GM12891 (cell line): ENCODE data around the gene CCDC57.

ENCODE experiments used
- DNase-seq: peaks from one replicate; pipeline ENCODE4 v3.0.0; 2011; ENCODE audit warnings: low spot score; ENCODE audit not compliant: insufficient read length
- FAIRE-seq: peaks from 2 replicates; lab custom pipeline; 2011; peaks lifted over from hg19 to GRCh38; lab: Jason Lieb, UNC
- PAX5 ChIP-seq: IDR thresholded peaks from 2 replicates; pipeline ENCODE4 v1.6.1; 2011; ENCODE audit warnings: low read length, moderate library complexity, mild to moderate bottlenecking; ENCODE audit not compliant: insufficient read depth, severe bottlenecking
- POLR2A ChIP-seq: IDR thresholded peaks from 2 replicates; pipeline ENCODE4 v1.6.1; 2011; ENCODE audit warnings: low read depth, low read length, control low read depth
- POLR2AphosphoS5 ChIP-seq: IDR thresholded peaks from 2 replicates; pipeline ENCODE4 v1.6.1; 2011; ENCODE audit warnings: low read depth, low read length, control low read depth
- POU2F2 ChIP-seq: IDR thresholded peaks from 2 replicates; pipeline ENCODE4 v1.6.1; 2011; ENCODE audit warnings: low read depth, mild to moderate bottlenecking, control low read depth, low read length, moderate library complexity
- SPI1 ChIP-seq: IDR thresholded peaks from 2 replicates; pipeline ENCODE4 v1.6.1; 2011; ENCODE audit warnings: low read depth, low read length, control low read depth
- TAF1 ChIP-seq: IDR thresholded peaks from 2 replicates; pipeline ENCODE4 v1.6.1; 2011; ENCODE audit warnings: low read depth, low read length, control low read depth

Gene CCDC57

GRCh38 chr17:82120148-82120547 is 92.5 kb downstream of the CCDC57 start:
- FAIRE-seq (no peak), DNase-seq (no peak)
- TF ChIP-seq SPI1 = no peak
- TF ChIP-seq POLR2A = no peak
- no peak for TF ChIP-seq POLR2AphosphoS5
- no peak for TF ChIP-seq TAF1
- TF ChIP-seq PAX5 = no peak
- no peak for TF ChIP-seq POU2F2

GRCh38 chr17:82118815-82119380 is 93.7 kb downstream of the CCDC57 start:
- TF ChIP-seq POU2F2 (no peak), TAF1 (no peak), PAX5 (no peak), POLR2AphosphoS5 (no peak), POLR2A (no peak), SPI1 (no peak)
- no peak for DNase-seq
- FAIRE-seq = no peak

GRCh38 chr17:82118168-82118814 is 94.4 kb downstream of the CCDC57 start:
- DNase-seq (no peak), FAIRE-seq (no peak)

GRCh38 chr17:82117139-82118090 is 95.2 kb downstream of the CCDC57 start:
- DNase-seq (no peak), FAIRE-seq (no peak)
- TF ChIP-seq POU2F2 = no peak
- TF ChIP-seq POLR2A = no peak
- TF ChIP-seq SPI1 = no peak
- TF ChIP-seq PAX5 = no peak
- no peak for TF ChIP-seq TAF1
- no peak for TF ChIP-seq POLR2AphosphoS5

More at GRCh38 chr17:82118168-82118814, 94.4 kb downstream of the CCDC57 start:
- TF ChIP-seq TAF1 (no peak), POLR2AphosphoS5 (no peak), POLR2A (no peak), POU2F2 (no peak), PAX5 (no peak), SPI1 (no peak)

- no peak for DNase-seq
- no peak for TF ChIP-seq POU2F2
- TF ChIP-seq PAX5 = no peak
- no peak for TF ChIP-seq TAF1
- FAIRE-seq = no peak
Observed at GRCh38 chr17:82116246-82116645, 96.4 kb downstream of the CCDC57 start.

- FAIRE-seq (no peak), DNase-seq (no peak)
- TF ChIP-seq TAF1 (no peak), POU2F2 (no peak), POLR2AphosphoS5 (no peak), PAX5 (no peak), SPI1 (no peak), POLR2A (no peak)
Observed at GRCh38 chr17:82114872-82115271, 97.8 kb downstream of the CCDC57 start.

- no peak for DNase-seq
- no peak for TF ChIP-seq POLR2AphosphoS5
- no peak for TF ChIP-seq PAX5
- no peak for TF ChIP-seq TAF1
- TF ChIP-seq SPI1 = no peak
- TF ChIP-seq POLR2A = no peak
- TF ChIP-seq POU2F2 = no peak
- FAIRE-seq = no peak
Observed at GRCh38 chr17:82114447-82114846, 98.2 kb downstream of the CCDC57 start.

- no peak for TF ChIP-seq TAF1
- DNase-seq (no peak), FAIRE-seq (no peak)
Observed at GRCh38 chr17:82113941-82114340, 98.7 kb downstream of the CCDC57 start.

- no peak for DNase-seq
- FAIRE-seq = no peak
- TF ChIP-seq PAX5 (no peak), TAF1 (no peak)
Observed at GRCh38 chr17:82113422-82113821, 99.2 kb downstream of the CCDC57 start.
